CD14-positive monocyte (primary cell): ENCODE results near the gene MECR. TPM values are rescaled to one million over a fixed set of nuclear protein-coding genes. Genes with fewer than 3 reads are reported as not detected.

Source experiments
- DNase-seq, 3 donors: peaks; one replicate each; pipeline ENCODE4 v3.0.0-alpha.2; 2011 to 2022
- H2AFZ ChIP-seq: 2 replicates; pipeline ENCODE4 v1.6.0; 2012; ENCODE audit warnings: mild to moderate bottlenecking, low read depth, low read length, inconsistent platforms; ENCODE audit not compliant: insufficient read depth, poor library complexity, severe bottlenecking
- H3K27ac ChIP-seq, 2 donors: 1 replicate in 1 of 2; 2 replicates in 1 of 2; pipeline ENCODE4 v1.5.1; 2012 to 2013; ENCODE audit warnings: low read length in 2 of 2, control low read depth in 1 of 2, inconsistent platforms in 1 of 2, low read depth in 1 of 2, mild to moderate bottlenecking in 1 of 2
- H3K27me3 ChIP-seq, 2 donors: one replicate each; pipeline versions ENCODE4 v1.6.0 to v1.6.1; 2011 to 2013; ENCODE audit warnings: low read length in 2 of 2; ENCODE audit not compliant: control insufficient read depth in 2 of 2, insufficient read depth in 2 of 2
- H3K36me3 ChIP-seq, 2 donors: replicated peaks in 1 of 2; 1 replicate in 1 of 2; 2 replicates in 1 of 2; pipeline versions ENCODE4 v1.5.1 to v1.6.1; 2012 to 2013; ENCODE audit warnings: low read length in 2 of 2, control low read depth in 1 of 2, inconsistent platforms in 1 of 2, mild to moderate bottlenecking in 1 of 2; ENCODE audit not compliant: insufficient read depth in 2 of 2, control insufficient read depth in 1 of 2
- H3K4me1 ChIP-seq, 2 donors: 1 replicate in 1 of 2; 2 replicates in 1 of 2; pipeline versions ENCODE4 v1.5.1 to v1.6.1; 2012 to 2013; ENCODE audit warnings: low read length in 2 of 2, control low read depth in 1 of 2, inconsistent platforms in 1 of 2, mild to moderate bottlenecking in 1 of 2, moderate library complexity in 1 of 2; ENCODE audit not compliant: insufficient read depth in 2 of 2, control insufficient read depth in 1 of 2
- H3K4me2 ChIP-seq: replicated peaks from 2 replicates; pipeline ENCODE3; 2012; ENCODE audit warnings: low read length, moderate library complexity, mild to moderate bottlenecking; ENCODE audit not compliant: poor library complexity, severe bottlenecking; ENCODE audit errors: extremely low read depth
- H3K4me3 ChIP-seq, 3 experiments: fragments of 200-600 bp in 1 of 3; sonication (generic) in 1 of 3; replicated peaks in 1 of 3; 1 replicate in 2 of 3; 2 replicates in 1 of 3; pipeline ENCODE4 v1.5.1; 2011 to 2013; ENCODE audit warnings: low read length in 3 of 3, mild to moderate bottlenecking in 3 of 3, control low read depth in 2 of 3, low read depth in 2 of 3, inconsistent platforms in 1 of 3, moderate library complexity in 1 of 3
- H3K79me2 ChIP-seq: 2 replicates; pipeline ENCODE4 v1.6.0; 2012; ENCODE audit warnings: mild to moderate bottlenecking, control low read depth, inconsistent platforms, low read length, moderate library complexity; ENCODE audit not compliant: insufficient read depth
- H3K9ac ChIP-seq: 2 replicates; pipeline ENCODE4 v1.6.0; 2017; ENCODE audit warnings: low read length, mild to moderate bottlenecking; ENCODE audit not compliant: insufficient read depth, poor library complexity, severe bottlenecking
- H3K9me3 ChIP-seq, 2 donors: replicated peaks in 1 of 2; 1 replicate in 1 of 2; 2 replicates in 1 of 2; pipeline versions ENCODE4 v1.5.1 to v1.6.1; 2012 to 2013; ENCODE audit warnings: low read length in 2 of 2, control low read depth in 1 of 2; ENCODE audit not compliant: control insufficient read depth in 1 of 2, insufficient read depth in 1 of 2
- H4K20me1 ChIP-seq: 2 replicates; pipeline ENCODE4 v1.6.0; 2012; ENCODE audit warnings: mild to moderate bottlenecking, low read length, control low read depth, moderate library complexity; ENCODE audit not compliant: insufficient read depth
- H3K27ac Mint-ChIP-seq, 7 donors: one replicate each; pipeline ENCODE4 v1.8.0; 2020; ENCODE audit warnings: mild to moderate bottlenecking in 7 of 7, mixed read lengths in 7 of 7, moderate library complexity in 6 of 7, inconsistent platforms in 2 of 7
- H3K27me3 Mint-ChIP-seq, 3 donors: one replicate each; pipeline ENCODE4 v1.8.0; 2021 to 2022; ENCODE audit warnings: low read depth in 3 of 3, mild to moderate bottlenecking in 3 of 3, mixed read lengths in 3 of 3, moderate library complexity in 3 of 3, inconsistent platforms in 1 of 3
- H3K36me3 Mint-ChIP-seq, 2 donors: one replicate each; pipeline ENCODE4 v1.8.0; 2020; ENCODE audit warnings: mixed read lengths in 2 of 2, inconsistent platforms in 1 of 2, mild to moderate bottlenecking in 1 of 2
- H3K4me1 Mint-ChIP-seq: one replicate; pipeline ENCODE4 v1.8.0; 2020; ENCODE audit warnings: mild to moderate bottlenecking, mixed read lengths
- H3K4me3 Mint-ChIP-seq, 2 donors: one replicate each; pipeline ENCODE4 v1.8.0; 2020; ENCODE audit warnings: mild to moderate bottlenecking in 2 of 2, mixed read lengths in 2 of 2, moderate library complexity in 1 of 2
- H3K9me3 Mint-ChIP-seq, 7 donors: one replicate each; pipeline ENCODE4 v1.8.0; 2020 to 2022; ENCODE audit warnings: mixed read lengths in 7 of 7, mild to moderate bottlenecking in 6 of 7, moderate library complexity in 6 of 7, inconsistent platforms in 2 of 7
- WGBS: methylation state at CpG from one replicate; pipeline ENCODE4 v1.1.5; 2013; ENCODE audit warnings: missing lambda C conversion rate; ENCODE audit not compliant: insufficient coverage; 5-methylcytosine and 5-hydroxymethylcytosine counted together
- intact Hi-C, 2 donors: fragments of 100-400 bp; cut with micrococcal nuclease; formaldehyde crosslinking; loops; one replicate each; pipeline versions ENCODE4 v1.15.0 to v1.15.1; 2023
- polyA plus RNA-seq, 3 donors: library from polyadenylated mRNA; depleted of rRNA in 1 of 3; unstranded in 2 of 3; stranded (reverse) in 1 of 3; fragments of 300-500 nt in 2 of 3; fragments of >200 nt in 1 of 3; fragmentation: Illumina TruSeq in 2 of 3; gene quantifications; 1 replicate in 2 of 3; 2 replicates in 1 of 3; pipeline ENCODE4 v1.2.3, GENCODE V29; 2012 to 2021
- TF ChIP-seq, protein P1 (sequence below): fragments of 200-600 bp; IDR thresholded peaks from one replicate; pipeline ENCODE4 v1.8.0; 2022; ENCODE audit warnings: antibody characterized with exemption, mild to moderate bottlenecking

Gene MECR
- polyA plus RNA-seq, 3 donors: 6.3 to 8.5 (median 7.5) TPM

DNA sequence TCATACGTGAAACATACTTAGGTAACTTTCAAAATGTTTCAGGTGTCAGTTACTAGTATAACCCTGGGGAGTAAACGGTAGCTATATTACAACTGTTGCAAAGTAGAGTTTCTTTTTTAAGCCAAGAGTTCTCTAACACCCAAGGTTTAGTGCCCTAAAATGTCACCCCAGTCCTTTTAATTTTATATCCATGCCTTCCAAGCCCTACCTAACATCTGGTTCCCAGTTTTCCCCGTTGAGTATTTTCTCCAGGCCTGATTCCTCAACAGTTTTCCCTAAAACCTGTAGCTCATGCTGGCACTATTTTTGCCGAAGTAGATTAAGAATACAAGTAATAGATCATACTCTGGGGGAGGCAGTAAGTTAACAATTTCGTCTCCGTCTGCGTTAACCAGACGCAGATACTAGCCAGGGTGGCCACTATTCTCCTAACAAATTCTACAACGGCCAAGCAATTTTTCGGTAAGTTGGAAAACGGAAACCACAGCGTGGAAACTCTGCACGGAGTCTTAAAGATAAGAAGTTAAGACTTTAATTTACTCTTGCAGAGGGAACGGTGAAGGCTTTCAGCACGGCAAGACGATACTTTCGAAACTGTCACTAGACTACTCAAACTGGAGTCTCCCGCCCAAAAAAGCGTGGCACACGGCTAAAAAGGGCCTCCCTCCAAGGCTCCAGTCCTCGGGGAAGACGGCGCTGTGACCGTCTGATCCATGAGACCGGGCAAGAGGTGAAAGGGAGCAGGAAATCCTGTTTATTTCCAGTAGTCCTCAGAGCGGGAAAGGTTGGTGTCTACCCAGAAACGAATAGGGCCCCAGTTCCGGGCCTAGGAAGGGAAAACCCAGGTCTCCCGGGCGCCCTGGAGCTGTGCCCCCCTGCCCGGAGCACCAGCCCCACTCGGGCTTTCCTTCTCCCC lies 50.0 kb downstream of the MECR start:
- Mint-ChIP-seq H3K27me3 (no peaks in the 10 kb centered on the region), H3K27ac (peak overlapping the region; percentile 89 to 97 (median 94)), H3K4me1 (peaks cover 54% of the 10 kb centered on the region), H3K4me3 (peak overlapping the region; percentile 93 to 95), H3K36me3 (peaks cover 7 to 11% of the 10 kb centered on the region in 2 donors), H3K9me3 (peaks cover 0 to 4% (median 0%) of the 10 kb centered on the region in 7 donors)
- H3K9ac ChIP-seq: peak overlapping the region; percentile 99
- H3K27ac ChIP-seq: peak overlapping the region; percentile 91 to 96
- intact Hi-C loops: loop anchor here (5.0 to 10.0 kb wide), 3 partner anchors 293 to 673 kb away; partner anchors contain the start of genes RCC1 (in 1 of the 2), RNU11 (in 1 of the 2) and TAF12 (in 1 of the 2)
- peak overlapping the region; percentile 80 to 91 (median 87) for H3K4me3 ChIP-seq
- H3K4me2 ChIP-seq: peak overlapping the region; percentile 89
- peaks cover 55% of the 10 kb centered on the region for H4K20me1 ChIP-seq
- H3K9me3 ChIP-seq: no peaks in the 10 kb centered on the region
- no peak for DNase-seq
- H3K4me1 ChIP-seq: peaks cover 35 to 52% of the 10 kb centered on the region in 2 donors
- TF ChIP-seq, protein P1, sequence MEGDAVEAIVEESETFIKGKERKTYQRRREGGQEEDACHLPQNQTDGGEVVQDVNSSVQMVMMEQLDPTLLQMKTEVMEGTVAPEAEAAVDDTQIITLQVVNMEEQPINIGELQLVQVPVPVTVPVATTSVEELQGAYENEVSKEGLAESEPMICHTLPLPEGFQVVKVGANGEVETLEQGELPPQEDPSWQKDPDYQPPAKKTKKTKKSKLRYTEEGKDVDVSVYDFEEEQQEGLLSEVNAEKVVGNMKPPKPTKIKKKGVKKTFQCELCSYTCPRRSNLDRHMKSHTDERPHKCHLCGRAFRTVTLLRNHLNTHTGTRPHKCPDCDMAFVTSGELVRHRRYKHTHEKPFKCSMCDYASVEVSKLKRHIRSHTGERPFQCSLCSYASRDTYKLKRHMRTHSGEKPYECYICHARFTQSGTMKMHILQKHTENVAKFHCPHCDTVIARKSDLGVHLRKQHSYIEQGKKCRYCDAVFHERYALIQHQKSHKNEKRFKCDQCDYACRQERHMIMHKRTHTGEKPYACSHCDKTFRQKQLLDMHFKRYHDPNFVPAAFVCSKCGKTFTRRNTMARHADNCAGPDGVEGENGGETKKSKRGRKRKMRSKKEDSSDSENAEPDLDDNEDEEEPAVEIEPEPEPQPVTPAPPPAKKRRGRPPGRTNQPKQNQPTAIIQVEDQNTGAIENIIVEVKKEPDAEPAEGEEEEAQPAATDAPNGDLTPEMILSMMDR: no peak
- H3K36me3 ChIP-seq: peaks cover 0 to 9% of the 10 kb centered on the region in 2 donors
- peaks cover 59% of the 10 kb centered on the region for H3K79me2 ChIP-seq
- peak overlapping the region; percentile 80 for H2AFZ ChIP-seq
- no peaks in the 10 kb centered on the region for H3K27me3 ChIP-seq
- WGBS: 0% methylated on average over 22 of the region's 32 CpGs

- Mint-ChIP-seq H3K27ac (peak overlapping the region; percentile 60 to 91 (median 81)), H3K4me1 (peaks cover 55% of the 10 kb centered on the region)
These were observed 51.0 kb downstream of the MECR start for GRCh38 chr1:29179641-29180184.

More at GRCh38 chr1:29179641-29180184, 51.0 kb downstream of the MECR start:
- Mint-ChIP-seq H3K36me3 (peaks cover 7 to 11% of the 10 kb centered on the region in 2 donors), H3K27me3 (no peaks in the 10 kb centered on the region), H3K9me3 (peaks cover 0 to 4% (median 0%) of the 10 kb centered on the region in 7 donors), H3K4me3 (peak overlapping the region in 1 of 2 donors; percentile 54)
- TF ChIP-seq, protein P1: no peak
- DNase-seq: no peak
- no peak overlapping the region for H3K9ac ChIP-seq
- WGBS: 38% methylated on average over 2 of the region's 4 CpGs
- peaks cover 35 to 52% of the 10 kb centered on the region in 2 donors for H3K4me1 ChIP-seq
- no peaks in the 10 kb centered on the region for H3K9me3 ChIP-seq
- no peaks in the 10 kb centered on the region for H3K27me3 ChIP-seq
- H3K79me2 ChIP-seq: peaks cover 70% of the 10 kb centered on the region
- H4K20me1 ChIP-seq: peaks cover 64% of the 10 kb centered on the region
- intact Hi-C loops: loop anchor here (5.0 to 10.0 kb wide), 3 partner anchors 292 to 672 kb away; partner anchors contain the start of genes RCC1 (in 1 of the 2), RNU11 (in 1 of the 2) and TAF12 (in 1 of the 2)
- H3K36me3 ChIP-seq: peaks cover 0 to 9% of the 10 kb centered on the region in 2 donors
- peak overlapping the region; percentile 6 to 91 for H3K27ac ChIP-seq
- peak overlapping the region; percentile 89 for H3K4me2 ChIP-seq
- H3K4me3 ChIP-seq: peak overlapping the region in 1 of 3 experiments; percentile 91
- H2AFZ ChIP-seq: no peak overlapping the region
